ENCODE data around the gene SLC25A47. TPM values are rescaled to one million over a fixed set of nuclear protein-coding genes. Genes with fewer than 3 reads are reported as not detected.
"Not testable (repeated sequence)": the region's sequence is repeated elsewhere in the genome, so short reads cannot be mapped to it uniquely, and the experiment has no call there.

SLC25A47 gene
- total RNA-seq, 2 donors from 2014 or later = not detected

- no peaks in the 10 kb centered on the region for H3K9me3 ChIP-seq (ENCODE audit: control insufficient read depth, low read length, poor library complexity, severe bottlenecking)
- Mint-ChIP-seq H3K4me3 (peak overlapping the region; percentile 88), H3K4me1 (peaks cover 9% of the 10 kb centered on the region), H3K27me3 (no peaks in the 10 kb centered on the region), H3K27ac (peak overlapping the region; percentile 65), H3K36me3 (ENCODE audit: low read depth) (no peaks in the 10 kb centered on the region)
- DNase-seq (no peak), ATAC-seq (no peak)
Measured at GRCh38 chr14:100285913-100286400, 37.2 kb upstream of the SLC25A47 start.

GRCh38 chr14:100286484-100287191 is 36.5 kb upstream of the SLC25A47 start:
- no peaks in the 10 kb centered on the region for H3K27me3 Mint-ChIP-seq
- no peaks in the 10 kb centered on the region for H3K36me3 Mint-ChIP-seq (ENCODE audit: low read depth)
- H3K4me3 Mint-ChIP-seq = peak overlapping the region; percentile 88
- H3K9me3 ChIP-seq (ENCODE audit: control insufficient read depth, low read length, poor library complexity, severe bottlenecking) = no peaks in the 10 kb centered on the region
- H3K27ac Mint-ChIP-seq = peak overlapping the region; percentile 65
- DNase-seq (no peak), ATAC-seq (no peak)
- peaks cover 9% of the 10 kb centered on the region for H3K4me1 Mint-ChIP-seq

DNA sequence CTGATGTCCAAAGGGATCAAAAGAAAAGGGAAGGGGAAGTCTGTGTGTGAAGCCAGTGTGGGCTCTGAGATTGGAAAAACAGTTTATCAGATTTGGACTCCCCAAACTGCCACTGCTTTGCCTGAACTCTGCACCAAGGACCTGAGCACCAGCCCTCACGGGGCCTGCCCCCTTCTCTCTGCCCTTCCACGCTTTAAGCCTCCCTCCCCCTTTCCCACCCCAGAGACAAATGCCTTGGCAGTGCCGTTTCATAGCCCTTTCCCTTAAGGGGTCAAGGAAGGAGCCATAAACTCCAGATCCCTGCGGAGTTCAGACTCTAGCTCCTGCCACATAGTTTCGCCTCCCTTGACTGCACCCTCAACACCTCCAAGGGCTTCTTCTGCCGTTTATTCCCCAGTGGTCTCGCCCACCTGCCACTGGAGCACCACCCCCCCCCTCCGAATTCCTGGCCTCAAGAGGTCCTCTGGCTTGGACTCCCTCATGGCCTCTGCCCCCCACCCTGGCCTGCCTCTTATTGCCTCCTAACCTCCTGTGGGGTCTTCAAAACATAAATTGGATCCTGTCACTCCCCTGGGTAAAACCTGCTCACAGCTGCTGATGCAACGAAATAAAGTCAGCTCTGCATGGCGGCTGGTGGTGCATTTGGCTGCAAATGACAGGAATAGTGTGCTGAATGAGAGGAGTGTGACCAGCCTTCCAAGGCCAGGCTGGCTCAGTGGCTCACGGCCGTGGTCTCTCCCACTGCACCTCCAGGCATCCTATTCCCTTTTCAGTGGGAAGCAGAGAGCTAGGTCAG is 35.7 kb upstream of the SLC25A47 start:
- Mint-ChIP-seq H3K4me1 (peaks cover 9% of the 10 kb centered on the region), H3K27me3 (no peaks in the 10 kb centered on the region), H3K36me3 (ENCODE audit: low read depth) (no peaks in the 10 kb centered on the region), H3K4me3 (no peak overlapping the region), H3K27ac (no peak overlapping the region)
- DNase-seq = no peak
- no peaks in the 10 kb centered on the region for H3K9me3 ChIP-seq (ENCODE audit: control insufficient read depth, low read length, poor library complexity, severe bottlenecking)
- ATAC-seq = no peak

GRCh38 chr14:100287998-100288295 is 35.2 kb upstream of the SLC25A47 start:
- DNase-seq; H3K27me3 Mint-ChIP-seq; H3K36me3 Mint-ChIP-seq (ENCODE audit: low read depth); H3K27ac Mint-ChIP-seq; H3K4me3 Mint-ChIP-seq; H3K4me1 Mint-ChIP-seq; H3K9me3 ChIP-seq (ENCODE audit: control insufficient read depth, low read length, poor library complexity, severe bottlenecking); ATAC-seq: not testable (repeated sequence)

DNA sequence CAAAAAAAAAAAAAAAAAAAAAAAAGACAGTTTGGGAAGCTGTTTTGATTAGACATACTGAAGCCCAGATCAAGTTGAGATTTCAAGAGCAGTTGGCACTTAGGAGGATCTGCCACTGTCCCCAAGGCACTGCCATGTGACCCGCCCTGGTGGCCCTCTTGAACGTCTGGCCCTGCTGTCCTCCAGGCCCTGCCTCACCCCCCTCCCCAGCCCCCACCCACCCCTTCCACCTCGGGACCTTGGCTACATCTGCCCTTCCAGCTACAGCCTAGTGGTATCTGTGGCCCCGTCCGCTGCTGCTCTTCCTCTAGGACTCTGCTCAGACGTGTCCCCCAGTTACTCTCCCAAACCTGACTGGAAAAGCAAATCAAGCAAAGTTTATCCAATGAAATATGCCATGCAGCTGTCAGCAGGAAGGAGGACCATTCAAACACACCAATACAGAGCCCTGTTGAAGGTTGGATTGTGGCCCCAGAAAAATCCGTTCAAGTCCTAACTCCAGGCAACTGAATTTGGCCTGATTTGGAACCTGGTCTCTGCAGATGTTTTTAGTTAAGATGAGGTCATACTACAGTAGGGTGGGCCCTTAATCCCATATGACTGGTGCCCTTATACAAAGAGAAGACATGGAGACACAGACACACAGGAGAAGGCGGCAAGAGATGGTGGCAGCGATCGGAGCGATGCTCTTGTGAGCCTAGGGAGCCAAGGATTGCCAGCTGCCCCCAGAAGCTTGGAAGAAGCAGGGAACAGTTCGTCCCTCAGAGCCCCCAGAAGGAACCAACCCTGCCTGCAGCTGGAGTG is 34.6 kb upstream of the SLC25A47 start:
- peak overlapping the region; percentile 7 for H3K4me3 Mint-ChIP-seq
- no peaks in the 10 kb centered on the region for H3K27me3 Mint-ChIP-seq
- no peak for ATAC-seq
- H3K4me1 Mint-ChIP-seq = peaks cover 9% of the 10 kb centered on the region
- H3K36me3 Mint-ChIP-seq (ENCODE audit: low read depth) = no peaks in the 10 kb centered on the region
- H3K9me3 ChIP-seq (ENCODE audit: control insufficient read depth, low read length, poor library complexity, severe bottlenecking) = no peaks in the 10 kb centered on the region
- DNase-seq = no peak
- no peak overlapping the region for H3K27ac Mint-ChIP-seq

DNA sequence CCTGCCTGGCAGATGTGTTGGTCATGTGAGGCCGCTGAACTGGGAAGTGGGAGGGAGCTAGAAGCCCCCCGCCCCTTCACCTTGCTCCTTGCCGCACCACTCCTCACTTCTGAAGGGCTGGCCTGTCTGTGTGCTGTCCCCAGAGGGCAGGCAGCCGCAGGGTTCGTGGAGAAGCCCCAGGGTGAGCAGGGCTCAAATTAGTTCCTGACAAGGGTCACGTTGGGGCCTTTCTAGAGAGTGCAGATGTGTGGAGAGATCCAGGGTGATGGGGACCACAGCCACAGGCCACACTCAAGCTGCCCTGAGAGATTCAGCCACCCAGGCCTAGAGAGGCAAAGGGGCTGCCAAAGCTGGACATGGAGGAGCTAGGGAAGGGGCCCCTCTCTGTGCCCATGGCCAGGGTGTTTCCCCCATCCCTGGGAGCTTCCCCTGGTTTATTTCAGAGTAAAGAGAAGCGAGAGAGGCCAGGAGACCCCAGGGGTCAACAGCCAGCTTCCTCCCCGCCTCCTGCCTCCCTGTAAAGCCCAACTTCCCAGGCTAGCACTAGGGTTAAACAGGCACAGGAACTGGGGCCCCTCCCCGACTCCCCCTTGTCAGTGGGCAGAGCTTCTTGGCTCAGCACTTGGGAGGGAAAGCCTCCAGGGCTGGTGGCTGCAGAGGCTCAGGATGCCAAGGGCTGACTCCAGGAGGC is 33.1 kb upstream of the SLC25A47 start:
- DNase-seq (no peak), ATAC-seq (no peak)
- Mint-ChIP-seq H3K4me1 (peaks cover 3% of the 10 kb centered on the region), H3K27ac (peak overlapping the region; percentile 34), H3K27me3 (no peaks in the 10 kb centered on the region), H3K36me3 (ENCODE audit: low read depth) (no peaks in the 10 kb centered on the region), H3K4me3 (no peak overlapping the region)
- H3K9me3 ChIP-seq (ENCODE audit: control insufficient read depth, low read length, poor library complexity, severe bottlenecking) = no peaks in the 10 kb centered on the region

- H3K4me3 Mint-ChIP-seq = no peak overlapping the region
- H3K9me3 ChIP-seq (ENCODE audit: control insufficient read depth, low read length, poor library complexity, severe bottlenecking) = no peaks in the 10 kb centered on the region
- no peaks in the 10 kb centered on the region for H3K27me3 Mint-ChIP-seq
- ATAC-seq = no peak
- no peaks in the 10 kb centered on the region for H3K36me3 Mint-ChIP-seq (ENCODE audit: low read depth)
- DNase-seq = no peak
- peak overlapping the region; percentile 34 for H3K27ac Mint-ChIP-seq
- peaks cover 3% of the 10 kb centered on the region for H3K4me1 Mint-ChIP-seq
Measured at GRCh38 chr14:100290607-100291304, 32.4 kb upstream of the SLC25A47 start.

DNA sequence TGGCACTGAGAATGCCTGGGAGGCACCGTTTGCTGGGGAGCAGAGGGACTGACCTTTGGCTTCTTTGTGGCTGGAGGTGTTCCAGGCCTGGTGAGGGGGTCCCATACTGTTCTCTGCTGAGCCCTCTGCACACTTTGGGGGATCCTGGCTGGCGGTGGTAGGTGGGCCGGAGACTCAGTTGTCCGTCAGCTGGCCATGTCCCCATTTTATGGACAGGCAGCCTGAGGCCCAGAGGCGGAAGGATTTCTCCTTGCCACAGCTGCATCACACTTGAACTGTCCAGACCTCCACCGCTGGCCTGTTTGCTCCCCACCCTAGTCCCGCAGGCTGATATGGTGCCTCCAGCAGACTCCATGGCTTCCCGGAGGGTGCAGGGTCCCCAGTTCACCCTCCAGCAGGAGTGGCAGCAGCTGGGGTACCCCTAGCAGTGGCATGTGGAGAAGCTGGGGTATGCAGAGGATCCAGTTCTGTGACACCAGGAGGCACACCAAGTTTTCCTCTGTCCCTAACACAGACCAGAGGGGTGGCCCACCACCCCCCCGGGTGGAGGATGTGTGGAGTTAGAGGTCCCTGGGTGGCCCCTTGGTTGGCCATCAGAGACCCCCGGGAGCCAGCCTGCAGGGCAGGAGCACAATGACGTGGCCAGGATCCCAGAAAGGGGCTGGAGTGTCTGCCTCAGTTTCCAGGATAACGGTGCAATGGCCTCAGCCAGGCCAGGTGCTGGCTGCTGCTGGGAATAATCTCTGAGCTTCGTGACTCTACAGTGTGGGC is 31.6 kb upstream of the SLC25A47 start:
- no peak for DNase-seq
- H3K27ac Mint-ChIP-seq = no peak overlapping the region
- no peaks in the 10 kb centered on the region for H3K36me3 Mint-ChIP-seq (ENCODE audit: low read depth)
- no peaks in the 10 kb centered on the region for H3K9me3 ChIP-seq (ENCODE audit: control insufficient read depth, low read length, poor library complexity, severe bottlenecking)
- H3K4me3 Mint-ChIP-seq = no peak overlapping the region
- H3K4me1 Mint-ChIP-seq = no peaks in the 10 kb centered on the region
- H3K27me3 Mint-ChIP-seq = no peaks in the 10 kb centered on the region
- no peak for ATAC-seq

GRCh38 chr14:100292301-100292775 is 30.8 kb upstream of the SLC25A47 start:
- no peaks in the 10 kb centered on the region for H3K4me1 Mint-ChIP-seq
- H3K4me3 Mint-ChIP-seq = no peak overlapping the region
- DNase-seq (no peak), ATAC-seq (no peak)
- H3K27ac Mint-ChIP-seq = no peak overlapping the region
- no peaks in the 10 kb centered on the region for H3K27me3 Mint-ChIP-seq
- H3K36me3 Mint-ChIP-seq (ENCODE audit: low read depth) = no peaks in the 10 kb centered on the region
- H3K9me3 ChIP-seq (ENCODE audit: control insufficient read depth, low read length, poor library complexity, severe bottlenecking) = no peaks in the 10 kb centered on the region

GRCh38 chr14:100292776-100293461 is 30.2 kb upstream of the SLC25A47 start:
- Mint-ChIP-seq H3K36me3 (ENCODE audit: low read depth) (no peaks in the 10 kb centered on the region), H3K4me1 (no peaks in the 10 kb centered on the region), H3K27me3 (no peaks in the 10 kb centered on the region), H3K4me3 (no peak overlapping the region), H3K27ac (no peak overlapping the region)
- ATAC-seq = no peak
- no peaks in the 10 kb centered on the region for H3K9me3 ChIP-seq (ENCODE audit: control insufficient read depth, low read length, poor library complexity, severe bottlenecking)
- no peak for DNase-seq

DNA sequence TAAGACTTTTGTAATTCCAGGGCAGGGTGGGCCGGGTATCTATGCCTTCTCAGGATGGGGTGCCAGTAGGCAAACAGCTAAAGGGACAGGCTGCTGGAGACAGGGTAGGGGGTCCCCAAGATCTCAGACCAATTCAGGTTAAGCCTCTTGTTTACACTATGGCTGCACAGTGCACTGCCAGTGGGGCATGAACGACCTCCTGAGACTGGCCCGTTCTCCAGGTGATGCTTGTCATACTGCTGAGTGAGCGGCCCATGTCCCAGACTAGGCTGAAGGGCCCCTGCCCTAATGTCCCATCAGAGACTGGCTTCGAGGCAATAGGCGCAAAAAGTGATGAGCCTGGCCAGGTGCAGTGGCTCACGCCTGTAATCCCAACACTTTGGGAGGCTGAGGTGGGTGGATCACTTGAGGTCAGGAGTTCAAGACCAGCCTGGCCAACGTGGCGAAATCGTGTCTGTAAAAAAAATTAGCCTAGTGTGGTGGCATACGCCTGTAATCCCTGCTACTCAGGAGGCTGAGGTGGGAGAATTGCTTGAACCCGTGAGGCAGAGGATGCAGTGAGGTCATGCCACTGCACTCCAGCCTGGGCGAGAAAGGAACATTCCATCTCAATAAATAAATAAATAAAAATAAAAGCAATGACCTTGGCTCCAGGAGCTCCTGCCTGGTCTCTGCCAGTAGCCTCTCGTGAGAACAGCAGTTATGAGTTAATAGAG is 29.5 kb upstream of the SLC25A47 start:
- H3K36me3 Mint-ChIP-seq (ENCODE audit: low read depth) = no peaks in the 10 kb centered on the region
- H3K4me1 Mint-ChIP-seq = no peaks in the 10 kb centered on the region
- H3K4me3 Mint-ChIP-seq = no peak overlapping the region
- no peaks in the 10 kb centered on the region for H3K27me3 Mint-ChIP-seq
- DNase-seq (no peak), ATAC-seq (no peak)
- no peak overlapping the region for H3K27ac Mint-ChIP-seq
- no peaks in the 10 kb centered on the region for H3K9me3 ChIP-seq (ENCODE audit: control insufficient read depth, low read length, poor library complexity, severe bottlenecking)
